Measurements from ENCODE around the gene WDR77.

Gene WDR77

GRCh38 chr1:111489604-111490003 lies 40.5 kb upstream of the WDR77 start:
- ChIA-PET POLR2A (no interaction called here), CTCF (interaction anchor here (0.9 to 1.0 kb wide), 2 partner anchors 8 to 18 kb away, joined by 3 to 4 read pairs; no protein-coding TSS in a partner anchor)
- DNase-seq (ENCODE audit: extremely low spot score), result no peak
- no peak for TF ChIP-seq L3MBTL2 (conservative IDR thresholded peaks at IDR 0.05)
- no peak for TF ChIP-seq ELF4 (IDR thresholded peaks at IDR 0.05)
- TF ChIP-seq ARNT (IDR thresholded peaks at IDR 0.05), result no peak
- no peak for TF ChIP-seq SUZ12 (IDR thresholded peaks at IDR 0.05)
- no peak for TF ChIP-seq PKNOX1 (IDR thresholded peaks at IDR 0.05)
- TF ChIP-seq TARDBP (IDR thresholded peaks at IDR 0.05), result no peak
- no peak for TF ChIP-seq NFRKB (IDR thresholded peaks at IDR 0.05)

GRCh38 chr1:111488669-111489068 lies 39.6 kb upstream of the WDR77 start:
- TF ChIP-seq ZNF384 (IDR thresholded peaks at IDR 0.05), result no peak
- DNase-seq (ENCODE audit: extremely low spot score), result no peak
- ChIA-PET POLR2A (interaction anchor here (1.0 kb wide), 2 partner anchors 19 kb away, joined by 3 read pairs; no protein-coding TSS in a partner anchor), CTCF (interaction anchor here (0.8 to 0.9 kb wide), 2 partner anchors 20 to 259 kb away, joined by 3 read pairs; no protein-coding TSS in a partner anchor)

- no peak for DNase-seq (ENCODE audit: extremely low spot score)
- POLR2A ChIA-PET, result no interaction called here
Observed at GRCh38 chr1:111487133-111487532, 38.1 kb upstream of the WDR77 start.

GRCh38 chr1:111486431-111486830 lies 37.4 kb upstream of the WDR77 start:
- ChIA-PET POLR2A (interaction anchor here (0.7 kb wide), 1 partner anchor 21 kb away, joined by 3 read pairs; no protein-coding TSS in a partner anchor), CTCF (interaction anchor here (0.6 to 0.8 kb wide), 2 partner anchors 21 to 256 kb away, joined by 3 read pairs; no protein-coding TSS in a partner anchor)
- no peak for DNase-seq (ENCODE audit: extremely low spot score)
- TF ChIP-seq PKNOX1 (IDR thresholded peaks at IDR 0.05), result no peak
- TF ChIP-seq BHLHE40 (IDR thresholded peaks at IDR 0.05; ENCODE audit: borderline replicate concordance), result no peak
- TF ChIP-seq SUZ12 (IDR thresholded peaks at IDR 0.05), result no peak
- no peak for TF ChIP-seq HDGF (IDR thresholded peaks at IDR 0.05; ENCODE audit: borderline replicate concordance)
- TF ChIP-seq ZNF384 (IDR thresholded peaks at IDR 0.05), result no peak
- TF ChIP-seq L3MBTL2 (conservative IDR thresholded peaks at IDR 0.05), result no peak
- TF ChIP-seq TARDBP (IDR thresholded peaks at IDR 0.05), result no peak
- TF ChIP-seq FOXK2 (IDR thresholded peaks at IDR 0.05), result no peak
- no peak for TF ChIP-seq CTBP1 (IDR thresholded peaks at IDR 0.05; ENCODE audit: borderline replicate concordance)
- no peak for TF ChIP-seq SP1 (IDR thresholded peaks at IDR 0.05)

More at GRCh38 chr1:111487133-111487532, 38.1 kb upstream of the WDR77 start:
- TF ChIP-seq SP1 (IDR thresholded peaks at IDR 0.05), result no peak
- no peak for TF ChIP-seq NFRKB (IDR thresholded peaks at IDR 0.05)
- no peak for TF ChIP-seq L3MBTL2 (conservative IDR thresholded peaks at IDR 0.05)
- no peak for TF ChIP-seq TARDBP (IDR thresholded peaks at IDR 0.05)
- no peak for TF ChIP-seq ARNT (IDR thresholded peaks at IDR 0.05)
- no peak for TF ChIP-seq CTBP1 (IDR thresholded peaks at IDR 0.05; ENCODE audit: borderline replicate concordance)
- no peak for TF ChIP-seq FOXM1 (IDR thresholded peaks at IDR 0.05; ENCODE audit: borderline replicate concordance)
- no peak for TF ChIP-seq SUZ12 (IDR thresholded peaks at IDR 0.05)
- TF ChIP-seq LEF1 (IDR thresholded peaks at IDR 0.05; ENCODE audit: borderline replicate concordance), result no peak
- no peak for TF ChIP-seq FOXK2 (IDR thresholded peaks at IDR 0.05)
- no peak for TF ChIP-seq HDGF (IDR thresholded peaks at IDR 0.05; ENCODE audit: borderline replicate concordance)
- TF ChIP-seq ELF4 (IDR thresholded peaks at IDR 0.05), result no peak
- TF ChIP-seq PKNOX1 (IDR thresholded peaks at IDR 0.05), result no peak
- no peak for TF ChIP-seq ZNF384 (IDR thresholded peaks at IDR 0.05)
- no peak for TF ChIP-seq FOXA1 (IDR thresholded peaks at IDR 0.05)
- no peak for TF ChIP-seq BHLHE40 (IDR thresholded peaks at IDR 0.05; ENCODE audit: borderline replicate concordance)
- CTCF ChIA-PET, result no interaction called here

GRCh38 chr1:111484391-111485026 lies 35.5 kb upstream of the WDR77 start:
- TF ChIP-seq FOXM1 (IDR thresholded peaks at IDR 0.05; ENCODE audit: borderline replicate concordance) (no peak), ZNF384 (IDR thresholded peaks at IDR 0.05) (no peak), BHLHE40 (IDR thresholded peaks at IDR 0.05; ENCODE audit: borderline replicate concordance) (no peak), ELF4 (IDR thresholded peaks at IDR 0.05) (no peak)
- CTCF ChIA-PET, result no interaction called here
- DNase-seq (ENCODE audit: extremely low spot score), result no peak
- POLR2A ChIA-PET, result no interaction called here

- ChIA-PET POLR2A (no interaction called here), CTCF (no interaction called here)
- TF ChIP-seq SP1 (IDR thresholded peaks at IDR 0.05) (no peak), FOXA1 (IDR thresholded peaks at IDR 0.05) (no peak), L3MBTL2 (conservative IDR thresholded peaks at IDR 0.05) (no peak), LEF1 (IDR thresholded peaks at IDR 0.05; ENCODE audit: borderline replicate concordance) (no peak), TARDBP (IDR thresholded peaks at IDR 0.05) (no peak), FOXM1 (IDR thresholded peaks at IDR 0.05; ENCODE audit: borderline replicate concordance) (no peak), HDGF (IDR thresholded peaks at IDR 0.05; ENCODE audit: borderline replicate concordance) (no peak), SUZ12 (IDR thresholded peaks at IDR 0.05) (no peak), BHLHE40 (IDR thresholded peaks at IDR 0.05; ENCODE audit: borderline replicate concordance) (no peak), PKNOX1 (IDR thresholded peaks at IDR 0.05) (no peak)
- no peak for DNase-seq (ENCODE audit: extremely low spot score)
Observed at GRCh38 chr1:111483876-111484275, 34.8 kb upstream of the WDR77 start.

Measured in HEK293T (cell line).